Measurements from ENCODE around the gene FBXO33.

FBXO33 gene

GRCh38 chr14:39432179-39432618, at the start of gene FBXO33:
Gene FBXO33 (minus strand): TSS chr14:39432433. CDS start chr14:39432162, 271 bp downstream.
- peak; percentile 96 to 97 (median 97) for DNase-seq

DNA sequence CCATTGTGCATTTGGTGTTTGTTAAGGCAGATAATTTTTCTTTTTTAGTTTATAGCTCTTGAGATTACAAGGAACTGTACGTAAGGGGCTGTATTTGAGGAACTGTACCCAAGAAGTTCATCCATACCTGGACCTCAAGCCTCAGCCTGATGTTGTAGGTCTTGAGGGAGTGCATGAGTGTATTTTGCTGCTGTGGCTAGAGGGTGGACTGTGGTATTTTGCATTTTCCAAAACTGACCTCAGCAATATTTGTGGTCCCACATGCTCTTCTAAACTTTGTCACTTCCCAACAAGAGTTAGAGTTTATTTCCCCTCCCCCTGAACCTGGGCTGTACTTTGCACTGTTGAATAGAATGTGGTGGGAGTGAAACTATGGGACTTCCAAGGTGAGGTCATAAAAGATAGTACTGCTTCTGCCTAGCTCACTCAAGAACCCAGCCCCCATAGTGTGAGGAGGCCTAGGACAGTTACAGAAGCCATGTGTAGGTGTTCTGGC, 42.2 kb upstream of the FBXO33 start:
- peak; percentile 23 to 41 (median 27) for DNase-seq

- DNase-seq, result peak in 1 of 3 donors; percentile 10
These were observed 39.8 kb upstream of the FBXO33 start for GRCh38 chr14:39472078-39472477.

DNA sequence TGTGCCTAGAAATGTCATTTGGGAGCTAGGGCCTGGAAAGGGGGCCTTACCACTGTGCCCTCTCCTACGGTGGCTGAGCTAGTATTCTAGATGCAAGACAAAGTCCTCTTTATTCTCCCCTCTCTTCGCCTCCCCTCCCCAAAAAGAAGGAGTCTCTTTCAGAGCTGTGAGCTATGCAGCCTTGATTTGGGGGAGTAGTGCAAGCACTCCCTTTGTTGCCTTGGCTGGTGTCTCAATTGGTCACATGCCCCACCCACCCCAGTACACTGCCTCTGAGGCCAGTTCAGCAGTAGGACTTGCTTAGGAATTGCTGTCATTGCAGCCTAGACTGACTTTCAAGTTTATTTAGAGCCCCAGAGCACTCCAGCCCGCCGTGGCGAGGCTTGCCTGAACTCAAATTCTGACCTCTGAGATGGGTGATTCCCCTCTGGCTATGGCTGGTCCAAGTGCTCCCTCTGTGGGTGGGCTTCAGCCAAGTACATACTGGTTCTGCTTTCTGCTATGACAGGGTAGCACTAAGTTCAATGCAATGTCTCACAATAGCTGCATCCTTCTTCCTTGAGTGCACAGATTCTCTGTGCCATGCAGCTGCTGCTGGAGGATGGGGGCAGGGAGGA, 37.0 kb upstream of the FBXO33 start:
- peak; percentile 38 to 48 (median 45) for DNase-seq

- peak; percentile 12 to 46 (median 19) for DNase-seq
These were observed 35.8 kb upstream of the FBXO33 start for GRCh38 chr14:39467889-39468524.

DNA sequence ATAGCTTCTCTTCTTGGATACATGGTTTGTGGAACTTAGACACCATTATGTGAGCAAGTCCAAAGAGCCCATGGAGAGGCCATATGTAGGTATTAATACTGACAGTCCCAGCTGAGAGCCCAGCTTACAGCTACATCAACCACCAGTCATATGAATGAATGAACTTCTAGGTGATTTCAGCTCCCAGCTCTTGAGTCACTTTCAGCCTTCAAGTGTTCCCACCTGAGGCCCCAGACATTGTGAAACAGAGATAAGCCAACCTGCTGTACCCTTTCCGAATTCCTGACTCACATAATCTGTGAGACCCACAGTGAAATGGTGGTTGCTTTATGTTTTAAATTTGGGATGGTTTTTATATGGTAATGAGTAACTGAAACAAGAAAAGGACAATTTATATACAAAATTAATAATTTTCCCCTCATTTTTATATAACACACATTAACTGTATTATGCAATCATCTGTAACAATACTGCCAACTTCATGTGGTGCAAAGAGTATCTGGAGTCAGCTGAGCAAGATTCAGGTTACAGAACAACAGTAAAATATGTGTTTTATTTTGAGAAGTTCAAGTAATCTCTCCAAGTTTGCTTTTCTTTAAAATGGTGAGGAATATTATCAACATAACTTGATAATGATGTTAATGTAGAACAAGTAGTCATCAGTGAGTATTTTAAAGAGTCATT, 27.7 kb upstream of the FBXO33 start:
- no peak for DNase-seq

DNA sequence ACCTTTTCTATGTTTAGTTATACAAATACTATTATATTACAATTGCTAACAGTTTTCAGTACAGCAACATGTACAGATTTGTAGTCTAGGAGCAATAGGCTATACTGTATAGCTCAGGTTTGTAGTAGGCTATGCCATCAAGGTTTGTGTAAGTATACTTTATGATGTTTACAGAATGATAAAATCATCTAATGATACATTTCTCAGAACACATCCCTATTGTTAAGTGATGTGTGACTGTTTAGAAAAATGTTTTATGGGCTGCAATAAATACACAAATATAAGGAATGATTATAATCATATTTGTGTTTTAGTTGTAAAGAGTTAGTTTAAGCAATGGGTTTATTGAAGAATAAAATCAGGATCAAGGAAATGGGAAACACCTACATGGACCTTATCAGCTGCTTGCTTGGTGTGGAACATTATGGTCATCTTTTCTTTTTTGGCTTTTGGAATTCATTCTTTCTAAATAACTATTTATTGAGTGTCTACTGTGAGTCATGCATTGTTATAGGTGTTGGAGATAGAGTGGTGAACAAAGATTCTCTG, 24.5 kb upstream of the FBXO33 start:
- DNase-seq, result no peak

- no peak for DNase-seq
These were observed 22.8 kb upstream of the FBXO33 start for GRCh38 chr14:39454906-39455539.

DNA sequence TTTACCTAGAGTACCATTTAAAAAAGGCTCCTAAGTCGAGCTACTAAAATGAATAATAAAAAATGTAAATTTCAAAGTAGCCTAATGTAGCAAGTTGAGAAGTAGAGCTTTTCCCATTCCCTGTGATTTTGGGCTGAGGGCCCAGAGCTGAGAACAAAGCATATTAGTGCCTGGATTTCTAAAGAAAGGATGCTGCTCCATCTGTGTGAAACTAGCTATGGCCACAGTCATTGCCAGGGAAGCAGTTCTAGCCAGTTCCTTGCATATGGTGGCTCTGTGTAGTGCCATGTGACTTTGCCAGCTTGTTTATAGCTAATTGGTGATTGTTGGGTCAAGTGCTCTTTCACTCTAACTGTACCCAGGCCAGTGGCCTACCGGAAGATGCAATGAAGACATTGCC, 20.4 kb upstream of the FBXO33 start:
- DNase-seq, result no peak

DNA sequence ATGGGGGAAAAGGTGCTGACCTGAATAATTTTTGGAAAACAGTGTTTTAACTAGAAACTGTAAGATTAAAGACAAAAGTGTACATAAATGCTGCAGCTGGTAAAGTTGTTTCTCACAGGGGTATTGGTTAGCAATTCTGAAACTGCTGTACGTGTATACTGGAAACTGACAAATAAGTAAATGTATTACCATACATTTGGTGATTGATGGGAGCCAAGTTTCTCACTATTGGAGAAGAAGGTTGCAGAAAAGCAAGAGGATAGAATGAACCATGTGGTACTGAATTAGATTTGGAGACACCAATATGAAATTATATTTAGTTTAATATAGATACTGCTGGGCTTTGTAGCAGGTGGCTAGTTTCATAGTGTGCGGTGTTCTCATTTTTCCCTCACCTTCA, 19.6 kb upstream of the FBXO33 start:
- DNase-seq, result no peak

- DNase-seq, result no peak
These were observed 15.0 kb upstream of the FBXO33 start for GRCh38 chr14:39447175-39447661.

- DNase-seq, result no peak
These were observed 14.0 kb upstream of the FBXO33 start for GRCh38 chr14:39446131-39446744.

- no peak for DNase-seq
These were observed 10.1 kb upstream of the FBXO33 start for GRCh38 chr14:39442293-39442692.

GRCh38 chr14:39441805-39442204, 9.6 kb upstream of the FBXO33 start:
- DNase-seq, result no peak

DNA sequence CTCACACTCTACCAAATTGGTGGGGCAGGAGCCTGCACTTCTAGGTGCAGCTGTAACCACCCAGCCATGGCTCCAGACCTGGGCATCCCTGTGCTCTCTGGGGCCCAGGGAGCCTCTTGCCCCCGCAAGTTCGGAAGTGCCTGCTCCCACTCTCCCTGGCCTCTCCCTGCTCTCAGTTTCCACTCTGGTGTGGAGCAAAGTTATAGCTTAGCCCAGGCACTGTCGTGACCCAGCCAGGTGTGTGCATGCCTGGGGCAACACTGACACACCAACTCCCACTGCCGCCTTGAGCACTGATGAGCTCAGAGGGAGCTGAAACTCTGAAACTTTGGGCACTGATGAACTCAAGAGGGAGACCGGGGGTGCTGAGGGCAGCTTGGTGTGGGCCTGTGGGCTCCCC, 8.7 kb upstream of the FBXO33 start:
- DNase-seq, result no peak

GRCh38 chr14:39435241-39435640, 3.0 kb upstream of the FBXO33 start:
- DNase-seq, result no peak

- DNase-seq, result peak; percentile 11 to 31 (median 20)
These were observed 2.2 kb upstream of the FBXO33 start for GRCh38 chr14:39434401-39434800.

GRCh38 chr14:39433452-39433813, 1.2 kb upstream of the FBXO33 start:
- no peak for DNase-seq

- peak; percentile 86 to 93 (median 88) for DNase-seq
These were observed 602 bp upstream of the FBXO33 start for GRCh38 chr14:39432619-39433451.

- peak; percentile 39 to 56 (median 42) for DNase-seq
These were observed 636 bp downstream of the FBXO33 start for GRCh38 chr14:39431416-39432178.

All from suppressor macrophage treated with lipopolysaccharide for 1 hour (primary cell).